T-helper 22 cell (primary cell): ENCODE results near the gene MRPL2.

Experiments
- DNase-seq: peaks from one replicate; pipeline ENCODE4 v3.0.0-alpha.2; 2020; ENCODE audit warnings: low read depth

The MRPL2 gene

GRCh38 chr6:43020052-43020705, 39.1 kb downstream of the MRPL2 start:
- DNase-seq, result no peak

GRCh38 chr6:43019152-43019551, 40.1 kb downstream of the MRPL2 start:
- DNase-seq, result no peak

- no peak for DNase-seq
Measured at GRCh38 chr6:43016943-43017334, 42.3 kb downstream of the MRPL2 start.

GRCh38 chr6:43016176-43016942, 42.9 kb downstream of the MRPL2 start:
- DNase-seq, result no peak

- DNase-seq, result no peak
Measured at GRCh38 chr6:43014434-43014909, 44.8 kb downstream of the MRPL2 start.

GRCh38 chr6:43013843-43014433, 45.3 kb downstream of the MRPL2 start, which contains the start of the genes KLHDC3 and MEA1:
Gene KLHDC3, plus strand, starts transcription at chr6:43014249. Its CDS starts 2,944 bp downstream, at chr6:43017193.
Gene MEA1, minus strand, starts transcription at chr6:43013946. Its CDS starts 133 bp downstream, at chr6:43013813.
- DNase-seq, result peak; percentile 99

GRCh38 chr6:43013097-43013842, 46.0 kb downstream of the MRPL2 start:
- no peak for DNase-seq

- DNase-seq, result no peak
Measured at GRCh38 chr6:43012364-43012763, 46.9 kb downstream of the MRPL2 start.

- DNase-seq, result no peak
Measured at GRCh38 chr6:43011207-43011606, 48.0 kb downstream of the MRPL2 start.

GRCh38 chr6:43009124-43009523, 50.1 kb downstream of the MRPL2 start:
- DNase-seq, result no peak

GRCh38 chr6:43007126-43007525, 52.1 kb downstream of the MRPL2 start:
- no peak for DNase-seq

- DNase-seq, result no peak
Measured at GRCh38 chr6:43006251-43006650, 53.0 kb downstream of the MRPL2 start.

- DNase-seq, result no peak
Measured at GRCh38 chr6:43005844-43006243, 53.4 kb downstream of the MRPL2 start.
